ENCODE measurements around the gene PTPRG. TPM values are rescaled to one million over a fixed set of nuclear protein-coding genes. Genes with fewer than 3 reads are reported as not detected.
A peak's percentile ranks its signal among the peaks of the same experiment; 100 is the strongest.

PTPRG gene
- total RNA-seq, 2 donors from 2014 or later = not detected

DNA sequence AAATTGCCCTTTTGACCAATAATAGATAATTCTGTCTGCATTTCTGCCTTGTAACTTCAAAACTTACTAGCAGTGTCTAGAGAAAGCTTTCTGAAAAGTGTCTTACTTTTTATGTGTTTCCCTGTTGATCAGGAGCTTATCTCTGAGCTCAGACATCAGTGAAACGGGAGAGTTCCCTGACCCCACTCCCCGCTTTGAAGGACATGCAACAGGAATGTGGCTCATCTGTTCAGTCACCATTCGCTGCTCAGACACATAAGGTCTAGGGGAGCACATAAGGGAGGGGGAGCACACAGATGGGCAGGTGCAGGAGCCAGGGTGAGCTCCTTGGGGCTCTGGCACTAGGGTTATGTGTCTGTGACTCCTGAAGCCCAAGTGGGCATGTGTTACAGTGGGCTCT lies 607.0 kb downstream of the PTPRG start:
- Mint-ChIP-seq H3K27me3 (peaks cover 4% of the 10 kb centered on the region), H3K4me1 (no peaks in the 10 kb centered on the region), H3K27ac (no peak overlapping the region), H3K4me3 (no peak overlapping the region), H3K36me3 (ENCODE audit: low read depth) (no peaks in the 10 kb centered on the region), H3K9me3 (no peaks in the 10 kb centered on the region)
- no peak for ATAC-seq (replicated peaks)

DNA sequence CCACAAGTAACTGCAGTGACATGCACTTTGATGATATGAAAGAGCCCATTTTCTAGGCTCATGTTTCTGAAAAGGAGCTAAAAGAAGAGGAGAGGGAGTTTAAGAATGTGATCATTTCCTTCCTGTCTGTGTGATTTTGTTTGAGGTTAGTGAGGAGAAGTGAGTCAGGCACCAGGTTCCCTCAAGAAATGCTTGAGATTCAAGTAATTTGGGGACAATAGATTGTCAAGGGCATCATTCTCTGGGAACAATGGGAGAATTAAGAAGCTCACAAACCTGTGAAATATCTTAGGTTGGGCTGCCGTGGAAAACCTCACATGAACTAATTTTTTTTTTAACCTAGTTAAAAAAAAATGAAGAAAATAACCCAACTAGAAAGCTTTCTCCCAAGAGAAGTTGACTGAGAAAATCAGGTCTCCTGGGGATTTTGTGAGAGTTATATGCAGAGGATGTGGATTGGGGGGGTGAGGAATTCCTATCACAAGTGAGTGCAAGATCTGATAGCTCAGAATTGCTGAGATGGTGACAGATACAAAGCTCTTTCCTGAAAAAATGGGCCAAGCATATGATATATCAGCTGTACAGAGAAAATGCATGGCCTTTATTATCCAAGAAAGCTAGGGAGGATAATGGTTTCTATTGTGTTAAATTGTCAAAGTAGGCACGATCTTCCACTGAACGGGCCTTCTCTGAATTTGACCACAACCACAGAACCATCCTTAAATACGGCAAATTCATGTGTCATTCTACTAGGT lies 608.7 kb downstream of the PTPRG start:
- no peak overlapping the region for H3K27ac Mint-ChIP-seq
- H3K27me3 Mint-ChIP-seq = peaks cover 4% of the 10 kb centered on the region
- H3K4me3 Mint-ChIP-seq = no peak overlapping the region
- no peaks in the 10 kb centered on the region for H3K36me3 Mint-ChIP-seq (ENCODE audit: low read depth)
- no peaks in the 10 kb centered on the region for H3K4me1 Mint-ChIP-seq
- no peak for ATAC-seq (replicated peaks)
- H3K9me3 Mint-ChIP-seq = no peaks in the 10 kb centered on the region

DNA sequence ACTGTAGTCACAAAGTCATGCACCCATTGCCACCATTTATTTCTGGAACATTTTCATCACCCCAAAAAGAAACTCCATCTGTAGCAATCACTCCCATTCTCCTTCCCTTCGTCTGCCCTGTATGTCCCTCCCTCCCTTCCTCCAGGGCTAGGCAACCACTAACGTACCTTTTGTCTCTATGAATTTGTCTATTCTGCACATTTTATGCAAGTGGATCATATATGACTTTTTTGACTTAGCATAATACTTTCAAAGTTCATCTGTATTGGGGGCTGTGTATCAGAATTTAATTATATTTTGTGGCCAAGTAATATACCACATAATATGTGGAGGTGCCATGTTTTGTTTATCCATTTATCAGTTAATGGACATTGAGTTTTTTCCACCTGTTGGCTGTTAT lies 610.4 kb downstream of the PTPRG start:
- Mint-ChIP-seq H3K9me3 (no peaks in the 10 kb centered on the region), H3K4me1 (no peaks in the 10 kb centered on the region), H3K27me3 (peaks cover 7% of the 10 kb centered on the region), H3K36me3 (ENCODE audit: low read depth) (no peaks in the 10 kb centered on the region), H3K27ac (no peak overlapping the region), H3K4me3 (no peak overlapping the region)
- no peak for ATAC-seq (replicated peaks)

DNA sequence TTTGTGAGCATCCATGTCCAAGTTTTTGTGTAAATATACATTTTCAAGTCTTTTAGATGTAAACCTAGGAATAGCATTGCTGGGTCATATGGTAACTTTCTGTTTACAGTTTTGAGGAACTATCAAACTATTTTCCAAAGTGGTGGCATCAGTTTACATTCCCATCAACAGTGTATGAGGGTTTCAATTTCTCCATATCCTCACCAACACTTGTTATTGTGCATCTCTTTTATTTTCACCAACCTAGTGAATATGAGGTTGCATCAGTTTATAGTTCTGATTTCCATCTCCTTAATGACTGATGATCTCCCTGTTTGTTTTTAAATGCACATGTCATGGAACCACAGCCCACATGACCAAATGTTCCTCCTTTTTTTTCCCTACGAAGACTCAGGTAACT lies 610.8 kb downstream of the PTPRG start:
- H3K4me3 Mint-ChIP-seq = no peak overlapping the region
- no peak for ATAC-seq (replicated peaks)
- no peaks in the 10 kb centered on the region for H3K9me3 Mint-ChIP-seq
- H3K27me3 Mint-ChIP-seq = peaks cover 7% of the 10 kb centered on the region
- H3K36me3 Mint-ChIP-seq (ENCODE audit: low read depth) = no peaks in the 10 kb centered on the region
- no peaks in the 10 kb centered on the region for H3K4me1 Mint-ChIP-seq
- no peak overlapping the region for H3K27ac Mint-ChIP-seq

DNA sequence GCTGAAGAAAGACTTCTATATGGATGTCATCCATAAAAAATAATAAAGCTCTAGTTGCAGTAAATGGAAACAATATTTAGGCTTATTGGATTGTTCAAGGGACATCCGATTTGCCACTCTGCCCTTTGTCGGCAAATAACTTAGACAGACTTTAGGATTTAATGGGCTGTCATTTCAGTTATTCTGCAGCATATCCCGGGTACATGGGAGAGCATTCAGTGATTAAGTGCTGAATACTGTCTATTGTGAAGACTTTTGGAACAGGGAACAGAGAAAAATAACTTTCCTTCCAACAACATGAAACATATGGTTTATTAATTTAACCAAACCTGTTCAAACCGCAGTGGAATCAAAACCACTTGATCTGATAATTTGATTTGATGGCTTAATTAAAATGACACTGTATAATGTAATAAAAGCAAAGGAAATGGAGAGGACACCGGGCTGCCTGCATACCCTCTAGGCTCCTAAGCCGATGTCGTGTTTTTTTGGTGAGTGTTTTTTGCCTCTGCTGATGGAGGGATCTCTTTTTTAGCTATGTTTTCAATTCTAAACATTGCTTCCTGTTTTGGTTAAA lies 612.7 kb downstream of the PTPRG start:
- peaks cover 7% of the 10 kb centered on the region for H3K27me3 Mint-ChIP-seq
- no peak overlapping the region for H3K4me3 Mint-ChIP-seq
- H3K36me3 Mint-ChIP-seq (ENCODE audit: low read depth) = no peaks in the 10 kb centered on the region
- ATAC-seq (replicated peaks) = no peak
- H3K27ac Mint-ChIP-seq = no peak overlapping the region
- no peaks in the 10 kb centered on the region for H3K4me1 Mint-ChIP-seq
- no peaks in the 10 kb centered on the region for H3K9me3 Mint-ChIP-seq

DNA sequence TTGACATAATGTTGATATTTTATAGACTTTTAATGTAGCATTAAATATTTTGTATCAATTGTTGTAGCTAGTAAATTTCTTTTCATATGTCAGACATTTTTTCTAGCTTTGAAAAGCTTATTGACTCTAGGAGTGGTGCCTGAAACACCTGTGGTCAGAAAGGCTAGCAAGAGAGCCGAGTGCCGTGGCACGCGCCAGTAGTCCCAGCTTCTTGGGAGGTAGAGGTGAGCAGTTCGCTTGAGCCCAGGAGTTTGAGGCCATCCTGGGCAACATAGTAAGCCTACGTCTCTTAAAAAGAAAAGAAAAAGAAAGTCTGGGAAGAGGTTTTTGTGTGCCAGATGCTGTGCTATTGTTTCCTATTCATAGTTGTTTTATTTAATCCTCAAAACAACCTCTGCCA lies 613.8 kb downstream of the PTPRG start:
- H3K36me3 Mint-ChIP-seq (ENCODE audit: low read depth) = no peaks in the 10 kb centered on the region
- no peaks in the 10 kb centered on the region for H3K9me3 Mint-ChIP-seq
- H3K27me3 Mint-ChIP-seq = peaks cover 7% of the 10 kb centered on the region
- no peak overlapping the region for H3K27ac Mint-ChIP-seq
- H3K4me3 Mint-ChIP-seq = no peak overlapping the region
- no peak for ATAC-seq (replicated peaks)
- H3K4me1 Mint-ChIP-seq = no peaks in the 10 kb centered on the region

DNA sequence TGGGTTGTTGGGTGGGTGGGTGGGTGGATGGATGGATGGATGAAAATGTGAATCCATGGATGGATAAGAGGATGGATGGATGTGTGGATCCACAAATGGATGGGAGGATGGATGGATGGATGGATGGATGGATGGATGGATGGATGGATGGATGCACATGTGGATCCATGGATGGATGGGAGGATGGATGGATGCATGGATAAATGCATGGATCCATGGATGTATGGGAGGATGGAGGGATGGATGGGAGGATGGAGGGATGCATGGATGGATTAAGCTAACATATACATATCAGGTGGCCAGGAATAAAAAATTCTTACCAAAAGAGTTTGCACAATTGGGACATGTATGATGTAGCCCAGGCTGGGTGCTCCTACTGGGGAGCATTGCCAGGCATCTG lies 616.7 kb downstream of the PTPRG start:
- peaks cover 3% of the 10 kb centered on the region for H3K27me3 Mint-ChIP-seq
- ATAC-seq (replicated peaks) = no peak
- H3K9me3 Mint-ChIP-seq = no peaks in the 10 kb centered on the region
- H3K36me3 Mint-ChIP-seq (ENCODE audit: low read depth) = no peaks in the 10 kb centered on the region
- no peaks in the 10 kb centered on the region for H3K4me1 Mint-ChIP-seq
- no peak overlapping the region for H3K4me3 Mint-ChIP-seq
- no peak overlapping the region for H3K27ac Mint-ChIP-seq

DNA sequence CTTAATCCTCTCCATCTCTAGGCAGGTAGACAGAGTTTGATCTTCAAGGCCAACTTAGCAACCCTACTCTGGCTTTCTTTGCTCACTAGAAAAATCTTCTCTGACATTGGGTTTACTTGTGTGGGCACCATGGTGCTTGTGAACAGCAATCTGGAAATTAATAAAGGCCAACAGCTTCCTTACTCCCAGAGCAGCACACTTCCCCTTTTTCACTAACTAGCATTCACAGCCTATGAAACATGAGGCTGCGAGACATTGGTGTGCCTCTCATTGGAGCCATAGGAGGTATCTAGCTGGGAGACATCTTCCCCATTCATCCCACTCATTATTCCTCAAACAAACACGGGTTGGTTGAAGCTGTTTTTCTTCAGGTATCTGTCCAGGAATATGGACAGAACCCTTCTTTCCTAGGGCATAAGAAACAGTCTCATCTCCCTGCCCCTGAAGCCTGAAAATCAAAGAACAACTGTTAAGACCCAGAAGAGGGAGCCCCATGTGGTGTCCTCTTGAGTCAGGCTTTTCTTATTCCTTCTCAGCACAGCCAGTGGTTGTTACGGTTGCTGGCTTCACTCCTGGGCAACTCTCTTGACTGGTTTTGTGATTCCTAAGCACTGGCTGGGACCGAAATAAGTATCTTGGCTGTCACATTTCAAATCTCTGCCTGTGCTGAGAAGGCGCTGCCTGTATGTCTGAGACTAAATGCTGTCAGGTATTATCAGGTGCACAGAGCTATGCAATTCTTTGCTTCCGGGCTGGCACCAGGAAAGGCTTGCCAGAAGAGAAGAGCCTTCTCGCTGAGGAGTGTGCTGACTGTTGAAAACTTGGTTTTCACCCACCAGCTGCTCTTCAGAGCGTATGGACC lies 617.6 kb downstream of the PTPRG start:
- Mint-ChIP-seq H3K9me3 (no peaks in the 10 kb centered on the region), H3K27me3 (peaks cover 3% of the 10 kb centered on the region), H3K36me3 (ENCODE audit: low read depth) (no peaks in the 10 kb centered on the region), H3K27ac (no peak overlapping the region), H3K4me3 (no peak overlapping the region), H3K4me1 (no peaks in the 10 kb centered on the region)
- no peak for ATAC-seq (replicated peaks)

DNA sequence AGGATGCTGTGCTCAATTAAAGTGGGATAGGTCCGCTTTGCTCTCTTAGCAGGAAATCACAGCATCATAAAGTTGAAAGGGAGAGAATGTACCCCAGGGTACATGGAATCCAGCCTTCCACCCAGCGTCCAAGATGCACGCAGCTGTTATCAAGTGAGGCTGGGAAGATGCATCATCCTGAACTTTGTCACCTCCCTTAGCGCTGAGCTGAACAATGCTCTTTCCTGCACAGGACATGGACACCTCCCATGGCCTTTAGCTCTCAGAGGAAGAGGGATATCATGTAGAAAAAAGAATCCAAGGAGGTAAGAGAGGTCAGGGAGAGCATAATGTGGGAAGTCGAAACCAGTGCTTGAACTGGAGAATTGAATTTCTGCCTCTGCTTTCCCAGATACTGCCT lies 619.1 kb downstream of the PTPRG start:
- Mint-ChIP-seq H3K36me3 (ENCODE audit: low read depth) (no peaks in the 10 kb centered on the region), H3K9me3 (no peaks in the 10 kb centered on the region), H3K27me3 (peaks cover 3% of the 10 kb centered on the region), H3K4me3 (no peak overlapping the region), H3K4me1 (no peaks in the 10 kb centered on the region), H3K27ac (no peak overlapping the region)
- no peak for ATAC-seq (replicated peaks)

DNA sequence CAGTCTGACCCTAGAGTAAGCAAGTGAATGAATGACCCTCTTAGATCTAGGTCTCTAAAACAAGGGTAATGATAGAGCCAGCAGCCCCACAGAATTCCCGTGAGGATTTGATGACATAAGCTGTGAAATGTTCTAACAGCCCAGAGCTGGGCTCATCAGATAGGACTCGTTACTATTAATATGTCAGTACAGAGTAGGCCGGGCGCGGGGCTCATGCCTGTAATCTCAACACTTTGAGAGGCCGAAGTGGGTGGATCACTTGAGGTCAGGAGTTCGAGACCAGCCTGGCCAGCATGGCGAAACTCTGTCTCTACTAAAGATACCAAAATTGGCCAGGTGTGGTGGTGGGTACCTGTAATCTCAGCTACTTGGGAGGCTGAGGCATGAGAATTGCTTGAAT lies 621.7 kb downstream of the PTPRG start:
- H3K9me3 Mint-ChIP-seq = no peaks in the 10 kb centered on the region
- H3K27ac Mint-ChIP-seq = no peak overlapping the region
- no peak overlapping the region for H3K4me3 Mint-ChIP-seq
- no peaks in the 10 kb centered on the region for H3K36me3 Mint-ChIP-seq (ENCODE audit: low read depth)
- no peak for ATAC-seq (replicated peaks)
- H3K27me3 Mint-ChIP-seq = no peaks in the 10 kb centered on the region
- H3K4me1 Mint-ChIP-seq = no peaks in the 10 kb centered on the region

DNA sequence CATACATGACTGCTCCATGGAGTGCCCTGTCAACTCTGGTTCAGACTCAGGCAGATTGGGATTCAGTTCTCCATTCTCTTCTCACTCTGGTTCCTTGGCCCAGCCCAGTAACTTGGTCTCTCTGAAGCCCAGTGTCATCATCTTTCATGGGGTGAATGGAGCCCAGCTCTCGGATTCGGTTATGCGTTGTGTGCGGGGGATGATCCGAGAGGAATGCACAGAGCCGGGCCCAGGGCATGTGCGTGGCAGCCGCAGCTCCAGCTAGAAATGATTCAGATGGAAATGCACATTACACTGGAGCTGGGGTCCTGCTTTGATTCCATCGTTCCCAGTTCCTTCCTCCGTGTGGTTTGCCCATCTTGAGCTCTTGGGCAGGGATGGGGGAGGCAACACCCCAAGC lies 622.6 kb downstream of the PTPRG start:
- Mint-ChIP-seq H3K36me3 (ENCODE audit: low read depth) (no peaks in the 10 kb centered on the region), H3K4me3 (no peak overlapping the region), H3K4me1 (peaks cover 6% of the 10 kb centered on the region), H3K27me3 (no peaks in the 10 kb centered on the region), H3K9me3 (no peaks in the 10 kb centered on the region), H3K27ac (no peak overlapping the region)
- no peak for ATAC-seq (replicated peaks)

DNA sequence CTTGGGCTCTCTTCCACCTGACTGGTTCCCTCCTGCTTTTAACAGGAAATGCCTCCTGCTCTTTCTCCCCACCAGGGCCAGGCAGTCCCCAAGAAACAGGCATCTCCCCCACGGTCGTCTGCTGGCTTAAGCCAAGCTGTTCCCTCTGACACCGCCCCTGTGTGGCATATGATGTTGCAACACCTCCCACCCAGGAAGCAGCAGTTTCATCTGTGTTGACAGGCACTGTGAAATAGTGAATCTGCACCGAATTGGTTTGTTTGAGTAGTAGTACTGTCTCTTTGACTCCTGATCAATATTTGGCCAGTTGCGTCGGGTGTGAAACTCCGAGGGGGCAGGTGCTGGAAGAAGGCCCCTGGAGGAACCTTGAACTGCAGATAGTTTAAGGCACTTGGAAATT lies 623.2 kb downstream of the PTPRG start:
- no peaks in the 10 kb centered on the region for H3K9me3 Mint-ChIP-seq
- no peak for ATAC-seq (replicated peaks)
- H3K4me1 Mint-ChIP-seq = peaks cover 8% of the 10 kb centered on the region
- H3K27me3 Mint-ChIP-seq = no peaks in the 10 kb centered on the region
- no peaks in the 10 kb centered on the region for H3K36me3 Mint-ChIP-seq (ENCODE audit: low read depth)
- no peak overlapping the region for H3K4me3 Mint-ChIP-seq
- H3K27ac Mint-ChIP-seq = no peak overlapping the region

DNA sequence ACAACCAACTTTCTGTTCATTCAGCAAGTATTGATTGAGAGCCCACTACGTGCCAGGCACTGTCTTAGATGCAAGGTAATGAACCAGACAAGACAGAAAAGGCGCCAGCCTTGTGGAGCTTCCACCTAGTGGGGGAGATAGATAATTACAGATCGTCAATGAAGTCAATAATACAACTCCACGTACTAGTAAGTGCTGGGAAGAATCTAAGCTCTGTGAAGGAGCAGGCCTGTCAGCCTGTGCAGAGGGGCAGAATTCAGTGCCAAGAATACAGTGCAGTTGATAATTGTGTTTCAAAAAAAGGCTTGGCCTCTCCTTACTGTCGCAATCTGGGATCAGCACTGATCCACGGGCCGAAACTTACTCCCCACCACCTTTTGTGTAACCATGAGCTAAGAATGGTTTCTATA lies 625.7 kb downstream of the PTPRG start:
- Mint-ChIP-seq H3K27me3 (no peaks in the 10 kb centered on the region), H3K4me3 (no peak overlapping the region), H3K36me3 (ENCODE audit: low read depth) (no peaks in the 10 kb centered on the region), H3K9me3 (no peaks in the 10 kb centered on the region), H3K4me1 (peaks cover 8% of the 10 kb centered on the region), H3K27ac (no peak overlapping the region)
- no peak for ATAC-seq (replicated peaks)

DNA sequence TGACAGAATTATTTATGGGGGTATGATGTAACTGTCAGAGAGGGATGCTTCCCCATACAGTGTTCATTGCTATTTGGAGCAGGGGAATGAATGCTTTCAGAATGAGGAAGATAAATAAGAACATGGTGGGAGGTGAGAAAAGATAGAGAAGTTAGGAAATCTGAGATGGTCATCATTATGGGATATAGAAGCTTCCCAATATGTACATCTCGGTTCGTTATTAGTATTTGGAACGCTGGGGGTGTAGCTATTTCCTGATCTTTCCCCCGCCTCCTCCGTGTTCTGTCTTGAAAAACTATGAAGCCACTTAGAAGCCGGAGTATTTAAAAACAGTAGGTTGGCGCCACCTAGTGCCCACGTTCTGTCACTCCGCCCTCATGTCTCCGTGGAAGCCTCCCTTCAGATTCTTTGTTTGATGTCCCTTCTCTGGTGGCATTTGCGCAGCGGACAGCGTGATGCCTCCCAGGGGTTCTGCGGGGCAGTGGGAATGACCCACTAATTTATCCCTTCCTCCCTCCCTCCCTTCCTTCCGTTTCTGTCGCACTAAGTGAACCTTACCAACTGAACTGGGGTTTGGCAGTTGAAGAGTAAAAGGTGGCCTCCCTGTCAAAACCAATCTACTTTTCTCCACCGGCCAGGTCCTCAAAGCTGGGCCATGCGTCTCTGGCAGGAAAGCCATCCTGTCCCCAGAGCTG lies 627.5 kb downstream of the PTPRG start:
- no peaks in the 10 kb centered on the region for H3K36me3 Mint-ChIP-seq (ENCODE audit: low read depth)

More for the DNA sequence above, 627.5 kb downstream of the PTPRG start:
- H3K4me3 Mint-ChIP-seq = peak overlapping the region; percentile 14
- ATAC-seq (replicated peaks) = peak; percentile 45
- H3K27ac Mint-ChIP-seq = no peak overlapping the region
- H3K4me1 Mint-ChIP-seq = peaks cover 8% of the 10 kb centered on the region
- no peaks in the 10 kb centered on the region for H3K9me3 Mint-ChIP-seq
- H3K27me3 Mint-ChIP-seq = no peaks in the 10 kb centered on the region
